Activated CD8-positive, alpha-beta memory T cell treated with anti-CD3 and anti-CD28 coated beads for 48 hours (primary cell): ENCODE measurements around the gene APP.

Experiments used
- DNase-seq, 3 experiments: peaks; one replicate each; pipeline ENCODE4 v3.0.0-alpha.2; 2020; ENCODE audit warnings: low read depth in 2 of 3, low spot score in 2 of 3

The APP gene

DNA sequence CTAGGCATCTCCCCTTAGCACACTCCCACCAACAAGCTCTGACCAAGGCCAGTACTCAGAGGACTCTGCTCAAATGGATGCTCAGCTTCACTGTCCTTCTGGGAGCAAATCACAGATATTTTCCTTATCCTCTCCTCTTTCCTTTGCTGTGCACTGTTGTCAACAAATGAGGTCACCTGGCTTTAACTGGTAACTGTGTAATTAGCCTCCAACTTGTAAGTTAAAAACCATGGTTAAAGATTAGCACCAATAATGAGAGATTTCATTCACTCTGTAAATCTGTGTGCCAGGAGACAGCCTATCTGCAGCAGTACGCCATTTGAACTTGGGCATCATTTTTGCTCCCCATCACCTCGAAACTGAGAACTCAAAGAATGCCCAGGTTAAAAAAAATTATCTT is 286.3 kb downstream of the APP start:
- DNase-seq = no peak

DNA sequence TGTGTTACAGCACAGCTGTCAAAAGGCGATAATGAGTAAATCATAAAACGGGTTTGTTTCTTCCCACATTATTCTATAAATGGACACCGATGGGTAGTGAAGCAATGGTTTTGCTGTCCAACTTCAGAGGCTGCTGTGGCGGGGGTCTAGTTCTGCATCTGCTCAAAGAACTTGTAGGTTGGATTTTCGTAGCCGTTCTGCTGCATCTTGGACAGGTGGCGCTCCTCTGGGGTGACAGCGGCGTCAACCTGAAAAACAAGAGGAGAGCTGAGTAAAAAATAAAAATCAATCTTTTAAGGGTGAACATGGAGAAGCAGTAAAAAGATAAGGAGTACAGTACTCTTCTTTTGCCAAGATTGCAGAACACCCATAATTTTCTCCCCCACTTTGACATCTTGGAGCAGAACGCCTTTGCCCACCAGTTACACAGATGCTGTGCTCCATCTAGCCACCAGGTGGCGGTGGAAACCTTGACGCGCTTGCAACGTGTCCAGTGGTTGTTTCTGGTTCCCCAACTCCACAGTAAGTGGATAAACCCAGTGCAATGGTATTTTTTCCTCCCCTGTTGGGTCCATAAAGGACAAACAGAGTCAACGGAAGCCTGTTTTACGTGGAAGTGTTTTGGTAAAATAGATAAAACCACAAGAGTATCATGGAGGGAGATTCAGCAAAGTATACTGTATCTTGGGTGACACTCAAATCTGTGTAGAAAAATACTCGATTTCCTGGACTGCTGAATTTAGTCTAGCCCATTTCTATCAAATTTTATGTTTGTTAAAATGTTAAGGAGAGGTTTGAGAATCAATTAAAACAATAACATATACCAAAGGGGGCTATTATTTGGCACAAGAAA is 288.8 kb downstream of the APP start:
- DNase-seq = peak in 2 of 3 experiments; percentile 11 to 40

DNA sequence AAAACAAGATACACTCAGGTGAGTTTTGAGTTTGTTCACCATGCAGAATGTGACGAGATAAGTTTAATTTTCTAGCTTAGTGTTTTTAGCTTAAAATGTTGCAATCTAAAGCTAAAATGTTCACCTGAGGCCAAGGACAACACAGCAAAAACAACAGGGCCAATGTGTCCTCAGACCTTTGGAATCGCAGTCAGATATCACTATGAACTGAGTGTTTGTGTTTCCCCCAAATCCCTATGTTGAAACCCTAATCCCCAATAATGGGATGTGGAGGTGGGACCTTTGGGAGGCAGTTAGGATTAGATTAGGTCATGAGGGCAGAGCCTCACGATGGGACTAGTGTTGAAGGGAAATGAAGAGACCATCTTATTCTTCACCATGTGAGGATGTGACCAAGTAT is 291.4 kb downstream of the APP start:
- DNase-seq = no peak

DNA sequence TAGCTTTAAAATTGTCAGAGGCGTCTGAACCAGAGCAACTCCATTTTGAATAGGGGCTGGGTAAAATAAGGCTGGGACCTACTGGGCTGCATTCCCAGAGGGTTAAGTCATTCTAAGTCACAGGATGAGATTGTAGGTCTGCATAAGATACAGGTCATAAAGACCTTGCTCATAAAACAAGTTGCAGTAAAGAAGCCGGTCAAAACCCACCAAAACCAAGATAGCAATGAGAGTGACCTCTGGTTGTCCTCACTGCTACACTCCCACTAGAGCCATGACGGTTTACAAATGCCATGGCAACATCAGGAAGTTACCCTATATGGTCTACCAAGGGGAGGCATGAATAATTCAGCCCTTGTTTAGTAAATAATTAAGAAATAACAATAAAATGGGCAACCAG is 292.2 kb downstream of the APP start:
- DNase-seq = no peak

DNA sequence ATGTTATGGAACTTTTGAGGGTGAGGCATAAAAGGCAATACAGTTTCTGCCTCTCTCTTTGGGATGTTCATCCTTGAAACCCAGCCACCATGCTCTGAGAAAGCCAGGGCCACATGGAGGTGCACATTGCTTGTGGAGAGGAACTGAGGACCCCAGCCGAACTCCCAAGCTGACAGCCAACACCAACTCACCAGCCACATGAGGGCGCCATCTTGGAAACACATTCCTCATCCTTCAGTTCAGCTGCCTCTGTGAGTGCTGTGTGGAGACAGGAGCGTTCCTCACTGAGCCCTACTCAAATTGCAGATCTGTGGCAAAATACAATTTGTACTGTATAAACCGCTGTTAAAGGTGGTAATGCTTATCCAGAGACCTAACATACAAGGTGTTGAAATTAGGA is 298.3 kb downstream of the APP start:
- DNase-seq = no peak

DNA sequence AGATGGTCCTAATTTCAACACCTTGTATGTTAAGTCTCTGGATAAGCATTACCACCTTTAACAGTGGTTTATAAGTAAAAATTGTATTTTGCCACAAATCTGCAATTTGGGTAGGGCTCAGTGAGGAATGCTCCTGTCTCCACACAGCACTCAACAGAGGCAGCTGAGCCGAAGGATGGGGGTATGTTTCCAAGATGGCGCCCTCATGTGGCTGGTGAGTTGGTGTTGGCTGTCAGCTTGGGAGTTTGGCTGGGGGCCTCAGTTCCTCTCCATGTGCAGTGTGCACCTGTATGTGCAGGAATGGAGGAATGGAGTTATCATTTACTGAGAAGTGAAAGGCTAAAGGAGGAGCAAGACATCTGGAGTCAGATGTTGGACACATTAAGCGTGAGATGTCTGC is 299.0 kb downstream of the APP start:
- DNase-seq = no peak

DNA sequence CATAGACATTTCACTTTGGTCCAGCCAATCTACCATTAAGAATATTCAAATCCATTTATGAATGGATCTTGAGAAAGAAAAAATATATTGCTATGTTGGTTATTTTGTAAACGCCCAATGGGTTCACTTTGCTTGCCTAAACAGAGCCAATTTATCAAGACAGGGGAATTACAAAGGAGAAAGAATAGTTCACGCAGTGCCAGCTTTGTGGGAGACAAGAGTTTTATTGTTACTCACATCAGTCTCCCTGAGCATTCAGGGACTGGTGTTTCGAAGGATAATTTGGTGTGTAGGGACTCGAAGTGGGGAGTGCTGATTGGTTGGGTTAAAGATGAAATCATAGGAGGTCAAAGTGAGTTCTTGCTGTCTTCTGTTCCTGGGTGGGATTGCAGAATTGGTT is 300.5 kb downstream of the APP start:
- no peak for DNase-seq

DNA sequence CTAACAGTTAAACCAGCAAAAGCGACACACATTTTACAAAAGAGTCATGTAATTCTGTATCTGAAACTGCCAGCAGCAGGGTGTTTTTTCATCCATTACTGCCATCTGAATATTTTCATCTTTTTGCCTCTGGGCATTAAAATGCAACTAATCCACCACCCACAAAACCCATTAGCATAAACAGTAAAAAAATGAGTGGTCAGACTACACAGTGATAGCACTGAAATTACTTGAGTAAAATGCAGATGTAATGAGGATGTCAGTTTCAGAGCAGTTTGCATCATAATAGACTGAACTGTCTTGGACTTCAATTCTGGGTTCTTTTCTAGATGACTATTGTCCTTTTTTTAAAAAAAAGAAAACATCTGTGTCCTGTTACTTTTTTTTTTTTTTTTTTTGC is 303.5 kb downstream of the APP start:
- DNase-seq = no peak

DNA sequence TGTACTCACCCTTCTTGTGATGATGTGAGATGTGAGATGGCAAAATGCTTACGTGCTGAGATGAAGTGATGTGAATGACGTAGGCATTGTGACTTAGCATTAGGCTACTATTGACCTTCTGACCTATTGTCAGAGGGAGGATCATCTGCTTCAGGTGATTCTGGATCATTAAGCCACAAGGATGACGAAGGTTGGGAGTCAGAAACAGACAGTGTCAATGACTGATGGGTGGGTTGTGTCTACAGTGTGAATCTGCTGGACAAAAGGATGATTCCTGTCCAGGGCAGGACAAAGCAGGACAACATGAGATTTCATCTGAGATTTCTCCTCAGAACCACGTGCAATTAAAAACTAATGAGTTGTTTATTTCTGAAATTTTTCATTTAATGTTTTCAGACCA is 306.8 kb downstream of the APP start:
- DNase-seq = no peak

DNA sequence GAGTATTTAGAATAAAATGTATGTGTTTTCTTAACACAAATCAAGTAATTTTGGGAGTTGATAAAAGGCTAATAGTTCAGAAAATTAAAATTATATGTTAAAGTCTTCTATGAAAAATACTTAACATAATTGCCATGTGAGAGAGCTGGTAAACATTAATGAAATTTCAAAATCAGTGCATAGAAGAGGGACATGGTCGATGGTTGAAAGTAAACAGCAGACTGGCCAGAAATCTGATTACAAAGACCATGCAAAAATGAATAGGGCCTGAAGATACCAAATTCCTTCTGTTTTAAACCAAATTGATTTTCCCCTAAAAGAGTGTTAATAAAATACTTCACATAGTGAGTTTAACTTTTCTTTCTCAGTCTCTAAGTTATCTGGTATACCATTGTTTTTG is 307.5 kb downstream of the APP start:
- DNase-seq = no peak

DNA sequence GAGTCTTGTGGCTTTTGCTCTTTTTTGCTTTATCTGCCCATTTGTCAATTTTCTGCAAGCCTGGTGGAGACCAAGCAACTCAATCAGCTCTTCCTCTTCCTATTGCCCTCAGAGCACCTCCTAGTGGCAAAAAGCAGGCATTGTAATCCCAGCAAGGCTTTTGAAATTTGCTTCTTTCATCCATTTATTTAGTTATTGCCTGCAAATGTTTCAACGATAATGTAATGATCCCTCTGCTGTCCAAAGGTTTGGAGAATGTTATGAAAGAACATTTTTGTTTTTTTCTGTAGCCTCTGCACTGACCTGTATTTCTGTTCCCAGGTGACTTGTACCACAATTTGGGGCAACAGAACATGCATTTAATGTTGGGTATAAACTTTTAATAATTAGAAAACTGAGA is 308.0 kb downstream of the APP start:
- DNase-seq = no peak

DNA sequence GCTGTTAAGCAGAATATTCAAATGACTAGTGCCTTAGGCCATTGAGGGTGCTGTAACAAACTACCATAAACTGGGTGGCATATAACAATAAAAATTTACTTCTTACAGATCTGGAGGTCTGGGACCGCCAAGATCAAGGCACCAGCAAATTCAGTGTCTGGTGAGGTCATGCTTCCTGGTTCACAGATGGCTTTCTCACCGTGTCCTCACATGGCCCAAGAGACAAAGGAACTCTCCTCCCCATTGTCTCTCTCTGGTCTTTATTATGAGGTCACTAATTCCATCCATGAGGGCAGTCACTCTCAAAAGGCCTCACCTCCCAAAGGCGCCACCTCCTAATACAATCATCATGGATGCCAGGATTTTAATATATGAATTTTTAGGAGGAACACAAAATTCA is 308.5 kb downstream of the APP start:
- DNase-seq = no peak

DNA sequence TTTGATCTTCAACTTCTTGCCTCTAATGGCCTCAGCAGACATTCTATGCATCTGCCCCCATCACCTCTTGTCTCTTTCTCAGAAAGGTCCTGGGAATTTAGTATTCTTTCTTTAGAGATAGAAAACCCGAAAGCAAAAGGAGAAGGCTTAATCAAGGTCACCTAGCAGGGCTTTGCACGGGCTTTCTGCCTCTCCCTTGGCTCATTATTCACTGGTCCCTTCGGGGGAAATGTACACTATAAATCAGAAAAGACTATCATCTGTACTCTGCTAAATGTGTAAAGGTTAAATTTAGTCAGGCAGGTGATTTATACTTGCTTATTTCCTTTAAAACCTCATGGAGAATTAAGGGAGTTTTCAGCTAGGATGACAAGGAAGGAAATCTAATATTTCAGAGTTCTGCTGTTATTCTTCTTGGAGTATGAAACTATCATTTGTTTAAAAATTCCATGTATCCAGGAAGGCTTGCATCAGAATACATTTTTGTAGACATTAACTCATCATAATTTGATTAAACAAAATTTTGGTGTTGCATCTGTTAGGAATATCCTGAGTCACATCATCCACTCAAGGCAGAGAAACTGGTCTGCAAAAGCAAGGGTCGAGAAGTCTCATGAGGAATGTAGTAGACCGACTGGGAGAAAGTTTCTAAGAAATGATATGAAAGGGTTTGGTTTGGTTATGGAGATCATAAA is 311.2 kb downstream of the APP start:
- DNase-seq = no peak

DNA sequence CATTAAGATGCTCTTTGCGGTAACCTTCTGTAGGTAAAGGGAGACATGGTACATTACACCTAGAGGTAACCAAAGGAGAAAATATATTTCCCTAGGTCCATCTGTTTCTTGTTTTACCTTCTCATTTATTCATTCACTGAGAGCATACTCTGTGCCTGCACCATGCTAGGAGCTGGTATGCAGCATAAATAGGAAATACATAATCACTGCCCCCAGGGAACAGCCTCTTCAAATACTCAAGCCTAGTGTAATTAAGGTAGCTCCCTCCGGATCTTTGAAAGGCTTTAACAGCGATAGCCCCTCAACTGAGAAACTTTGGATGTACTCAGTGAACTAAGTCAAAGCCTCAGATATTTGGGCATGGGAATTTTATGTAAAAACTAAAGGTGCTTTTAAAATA is 312.2 kb downstream of the APP start:
- DNase-seq = no peak

DNA sequence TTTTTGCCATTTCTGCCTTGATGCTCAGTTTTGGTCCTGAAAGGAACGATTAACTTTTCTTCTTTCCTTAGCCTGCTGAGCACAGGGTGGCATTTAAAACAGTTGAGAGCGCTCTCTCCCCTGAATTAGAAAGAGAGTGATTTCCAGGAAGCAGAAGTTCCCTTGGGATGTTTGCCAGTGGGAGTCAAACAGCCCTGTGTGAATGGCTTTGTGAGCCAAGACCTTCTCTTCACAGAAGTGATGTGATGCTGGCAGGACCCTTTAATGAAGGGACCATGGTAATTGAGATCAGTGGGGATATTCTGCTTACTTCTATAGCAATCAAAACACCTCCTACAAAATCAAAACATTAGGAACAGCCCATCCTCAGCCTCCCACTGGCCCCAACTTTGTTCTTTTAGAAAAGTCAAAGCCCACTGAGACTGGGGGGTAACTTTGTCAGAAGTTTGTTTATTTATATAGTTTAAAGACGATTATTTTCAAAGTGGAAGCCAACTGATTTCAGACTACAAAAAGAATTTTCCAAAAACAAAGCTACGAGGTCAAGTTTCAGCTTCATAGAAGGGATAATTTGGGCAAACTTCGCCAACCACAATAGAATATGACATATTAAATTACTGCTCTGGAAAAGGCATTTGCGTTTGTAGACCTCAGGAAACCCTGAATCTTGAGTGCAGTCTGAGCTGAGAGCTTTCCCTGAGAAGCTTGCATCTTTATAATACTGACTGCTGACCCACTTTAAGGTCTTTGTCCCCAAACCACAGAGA is 313.1 kb downstream of the APP start:
- DNase-seq = no peak

DNA sequence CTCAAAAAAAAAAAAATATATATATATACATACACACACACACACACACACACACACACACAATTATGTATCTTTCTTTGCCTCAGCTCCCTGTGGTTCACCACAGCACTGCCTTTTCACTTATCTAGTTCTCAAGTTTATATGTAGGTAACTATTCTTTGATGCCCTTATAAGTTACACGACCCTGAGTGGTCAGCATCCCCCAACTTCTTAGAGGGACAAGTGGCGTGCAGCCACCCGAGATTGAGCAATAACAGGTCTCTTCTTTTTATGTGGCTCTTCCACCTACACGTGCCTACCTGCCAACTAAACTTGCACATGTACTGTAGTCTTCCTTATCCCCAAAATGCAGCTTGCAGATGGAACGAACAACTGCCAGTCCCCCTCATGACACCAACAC is 315.0 kb downstream of the APP start:
- no peak for DNase-seq

DNA sequence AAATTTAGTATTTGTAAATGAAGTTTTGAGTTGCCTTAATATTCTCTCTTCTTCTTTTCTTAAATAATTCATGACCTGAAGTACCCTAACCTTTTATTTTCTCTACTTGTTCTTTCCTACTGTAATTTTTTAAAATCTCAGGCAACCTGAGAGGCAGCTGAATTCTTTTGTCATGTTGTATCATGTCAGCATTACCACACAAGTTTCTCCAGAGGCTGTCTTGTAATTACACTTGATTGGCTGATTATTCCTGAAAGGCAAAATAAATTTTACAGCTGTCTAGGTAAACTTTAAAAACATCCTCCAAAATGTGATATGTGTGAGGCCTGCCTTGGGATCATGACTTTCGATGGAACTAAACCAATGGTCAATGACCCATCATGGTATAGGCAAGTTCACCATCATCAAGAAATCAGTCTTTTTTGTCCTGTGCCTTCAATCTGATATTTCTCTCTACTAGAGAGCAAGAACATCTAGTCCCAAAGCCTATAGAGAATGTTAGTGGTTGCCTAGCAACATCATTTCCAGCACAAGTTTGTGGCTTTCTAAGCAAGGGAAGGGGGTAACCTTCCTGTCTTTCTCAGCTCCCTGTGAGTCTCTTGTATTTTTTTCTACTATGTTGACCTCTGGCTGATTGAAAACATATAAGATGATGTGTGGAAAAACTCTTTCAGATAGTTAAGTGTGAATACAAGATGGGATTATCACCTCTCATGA is 320.3 kb downstream of the APP start:
- no peak for DNase-seq

DNA sequence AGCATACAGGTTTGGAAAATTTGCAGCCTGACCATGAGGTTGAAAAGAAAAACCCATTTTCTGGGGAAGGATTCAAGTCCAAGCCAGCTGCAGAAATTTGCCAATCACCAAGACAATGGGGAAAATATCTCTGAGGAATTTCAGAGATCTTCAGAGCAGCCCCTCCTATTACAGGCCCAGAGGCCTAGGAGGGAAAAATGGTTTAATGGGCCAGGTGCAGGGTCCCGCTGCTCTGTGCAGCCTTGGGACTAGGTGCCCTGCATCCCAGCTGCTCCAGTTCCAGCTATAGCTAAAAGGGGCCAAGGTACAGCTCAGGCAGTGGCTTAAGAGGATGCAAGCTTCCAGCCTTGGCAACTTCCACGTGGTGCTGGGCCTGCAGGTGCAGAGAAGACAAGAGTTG is 322.3 kb downstream of the APP start:
- DNase-seq = no peak

DNA sequence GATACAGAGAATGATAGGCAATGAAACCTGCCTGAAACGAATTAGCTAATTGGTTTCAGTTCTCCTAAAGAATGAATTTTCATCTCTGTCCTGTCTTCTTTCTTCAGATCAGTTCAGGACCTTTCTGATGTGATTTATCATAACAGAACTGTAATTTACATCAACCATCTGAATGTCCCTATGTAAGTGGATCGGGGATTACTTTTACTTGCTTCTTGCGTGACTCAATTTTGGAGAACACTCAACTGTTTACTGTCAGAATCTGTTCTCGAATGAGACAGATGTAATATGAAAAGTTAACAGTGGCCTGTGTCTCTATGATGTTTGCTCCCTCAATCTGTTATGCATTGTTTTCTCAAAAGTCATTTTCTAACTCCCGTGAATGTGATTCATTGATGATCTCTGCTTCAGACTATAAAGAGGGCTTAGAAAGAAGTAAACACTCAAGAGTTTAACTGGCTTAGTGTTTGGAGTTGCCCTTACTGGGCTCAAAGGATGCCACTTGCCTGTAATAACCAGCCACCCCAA is 324.8 kb downstream of the APP start:
- no peak for DNase-seq

DNA sequence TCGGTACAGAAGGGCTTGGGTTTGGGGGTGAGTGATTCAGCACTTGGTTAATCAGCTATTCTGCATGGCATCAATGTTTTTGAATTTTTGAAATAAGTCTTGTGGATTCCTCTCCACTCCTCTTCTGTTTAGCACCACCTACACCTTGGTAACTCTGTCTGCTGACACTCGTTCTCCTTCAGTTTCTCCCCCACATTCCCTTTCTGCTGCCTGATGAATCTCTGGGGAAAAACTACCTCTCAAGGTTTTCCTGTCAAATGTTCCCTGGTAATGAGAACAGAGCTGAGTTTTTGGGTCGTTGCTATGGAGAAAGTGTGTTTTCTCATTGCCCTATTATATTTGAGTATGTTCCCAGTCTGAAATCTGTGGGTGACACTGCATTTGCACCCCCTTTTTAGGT is 327.6 kb downstream of the APP start:
- DNase-seq = no peak

DNA sequence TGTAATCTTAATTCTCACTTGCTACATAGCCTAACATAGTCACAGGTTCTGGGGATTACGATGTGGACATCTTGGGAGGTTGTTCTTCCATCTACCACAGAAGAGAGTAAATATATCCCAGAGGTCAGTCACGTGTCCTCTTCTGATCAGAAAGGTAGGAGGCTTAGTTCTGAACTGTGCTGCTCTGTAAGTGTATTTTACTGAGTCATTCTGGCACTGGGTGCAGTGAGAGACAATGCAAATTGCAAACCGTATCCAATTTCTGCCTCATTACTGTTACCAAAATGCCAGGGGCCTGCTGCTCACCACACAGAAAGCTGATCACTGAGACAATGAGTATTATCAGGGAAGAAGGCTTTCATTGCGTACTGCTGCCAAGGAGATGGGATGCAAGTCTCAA is 331.8 kb downstream of the APP start:
- DNase-seq = no peak
